Heart right ventricle (tissue), 16 donors: ENCODE data around the gene KLHL42. TPM values are rescaled to one million over a fixed set of nuclear protein-coding genes. Genes with fewer than 3 reads are reported as not detected.

Experiments
- ATAC-seq, 8 donors: fragments of 200-7000 bp; cut with Tn5 transposase; one replicate each; pipeline ENCODE4 v1.9.1; 2020; ENCODE audit warnings: mild to moderate bottlenecking in 8 of 8, moderate library complexity in 8 of 8, moderate number of reproducible peaks in 1 of 8
- DNase-seq, 2 donors: peaks; one replicate each; pipeline ENCODE4 v3.0.0-alpha.2; 2020
- H3K27ac ChIP-seq, 10 donors: fragments of 200-600 bp; sonication (generic) in 2 of 10; one replicate each; pipeline versions ENCODE4 v1.5.0 to v1.8.0; 2020 to 2022; ENCODE audit warnings: mild to moderate bottlenecking in 3 of 10
- H3K27me3 ChIP-seq, 7 donors: fragments of 200-600 bp; one replicate each; pipeline ENCODE4 v1.8.0; 2021 to 2022; ENCODE audit warnings: mild to moderate bottlenecking in 2 of 7
- H3K36me3 ChIP-seq, 9 donors: fragments of 200-600 bp; sonication (generic) in 1 of 9; one replicate each; pipeline versions ENCODE4 v1.5.0 to v1.8.0; 2020 to 2022; ENCODE audit warnings: mild to moderate bottlenecking in 2 of 9
- H3K4me1 ChIP-seq, 9 donors: fragments of 200-600 bp; sonication (generic) in 1 of 9; one replicate each; pipeline versions ENCODE4 v1.5.0 to v1.8.0; 2020 to 2022; ENCODE audit warnings: mild to moderate bottlenecking in 4 of 9
- H3K4me3 ChIP-seq, 10 donors: fragments of 200-600 bp; sonication (generic) in 2 of 10; one replicate each; pipeline versions ENCODE4 v1.5.0 to v1.8.0; 2020 to 2022; ENCODE audit warnings: mild to moderate bottlenecking in 7 of 10, moderate library complexity in 2 of 10
- H3K9me3 ChIP-seq, 11 donors: fragments of 200-600 bp in 10 of 11; sonication (generic) in 2 of 11; one replicate each; pipeline versions ENCODE4 v1.5.0 to v1.8.0; 2013 to 2022; ENCODE audit warnings: mild to moderate bottlenecking in 2 of 11, control low read depth in 1 of 11, moderate library complexity in 1 of 11
- WGBS, 2 donors: extraction: QIAGEN DNeasy Blood & Tissue Kit; methylation state at CpG; one replicate each; pipeline ENCODE4 v1.1.7; 2013; ENCODE audit warnings: inconsistent platforms in 1 of 2; 5-methylcytosine and 5-hydroxymethylcytosine counted together
- intact Hi-C, 10 donors: fragments of 100-400 bp; cut with DNase I; formaldehyde crosslinking; loops; one replicate each; pipeline versions ENCODE4 v1.11.1 to v1.14.2; 2022
- polyA plus RNA-seq, 2 donors: library from polyadenylated mRNA; stranded (reverse); fragments of 200-250 nt; gene quantifications; one replicate each; pipeline ENCODE4 v1.2.3, GENCODE V29; 2013
- total RNA-seq, 10 donors: library from RNA; stranded (reverse); fragmentation: NEBNext Ultra II Directional in 3 of 10; extraction: Animal tissue kit (Norgen Biotek cat#: 25700) in 3 of 10; gene quantifications; one replicate each; pipeline versions ENCODE4 v1.2.1 to v1.2.4, GENCODE V29; 2021 to 2023
- TF ChIP-seq, protein P1 (sequence below), 9 donors: fragments of 200-600 bp; sonication (generic) in 2 of 9; IDR thresholded peaks; one replicate each; pipeline versions ENCODE4 v1.5.0 to v1.8.0; 2021 to 2022; ENCODE audit warnings: antibody characterized with exemption in 9 of 9, mild to moderate bottlenecking in 5 of 9, moderate library complexity in 1 of 9
- donor health status: Arrhythmogenic right ventricular cardiomyopathy.
- donor health status: ischemic (EF 13 %, LVEDD 7.1; RV severe dilation, severe dysfunction).
- donor health status: healthy with polysubstance abuse.
- donor health status: DM: no; HTN: yes; CAD: no.
- donor health status: DM: no; HTN: no; CAD: no.
- donor health status: ischemic (EF 25% LVEDD 6.9; RV normal size, moderate dysfunction).
- donor health status: ischemic (EF 25% LVEDD 5.7; RV mildly dilated, moderate dysfunction).
- donor health status: healthy.
- donor health status: DM: yes; HTN: yes; CAD: no.
- donor health status: Ischemic cardiomyopathy.
- donor health status: ischemic (EF 35%, LVEDD 5.7; RV mildly dilated, moderate dysfunction).
- donor health status: nonischemic (EF 11% LVEDD 7.7; RV severe dilation, severe dysfunction).
- donor health status: DM: yes; HTN: yes; CAD: no.
- donor health status: PGD.
- donor health status: ischemic (EF 29% LVEDD 5.4; RV normal size, mild dysfunction).
- donor health status: nonischemic (EF 23%, LVEDD 6.1; RV moderate dilation, normal function).

The KLHL42 gene
- total and polyA plus RNA-seq, 12 donors, result 4.0 to 10.9 (median 6.4) TPM

DNA sequence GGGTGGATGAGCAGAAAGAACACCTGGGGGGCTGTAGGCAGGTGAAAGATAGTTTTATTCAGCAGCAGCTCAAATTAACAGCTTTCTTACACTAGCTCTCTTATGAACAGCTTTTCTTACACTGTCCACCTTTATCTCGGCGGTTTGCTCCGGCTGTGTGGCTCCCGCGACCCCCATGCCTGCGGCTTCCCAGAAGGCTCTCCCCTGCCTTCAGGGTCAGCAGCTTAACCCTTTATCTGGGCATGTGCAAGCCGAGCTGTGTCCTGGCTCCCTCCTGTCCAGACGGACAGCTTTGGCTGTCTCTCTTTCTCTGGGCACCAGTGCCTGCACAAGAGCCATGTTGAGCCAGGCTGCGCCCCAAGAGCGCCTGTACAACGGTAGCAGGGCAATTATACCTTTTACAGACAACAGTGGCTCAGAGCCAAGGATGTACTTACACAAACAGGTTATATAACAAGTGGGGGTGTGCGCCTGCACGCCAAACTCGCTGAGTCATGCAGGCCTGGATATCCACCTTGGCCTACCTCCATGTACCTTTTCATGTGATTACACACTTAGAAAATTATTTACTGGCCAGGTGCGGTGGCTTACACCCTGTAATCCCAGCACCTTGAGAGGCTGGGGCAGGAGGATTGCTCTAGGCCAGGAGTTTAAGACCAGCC is 28.5 kb upstream of the KLHL42 start:
- TF ChIP-seq, protein P1, sequence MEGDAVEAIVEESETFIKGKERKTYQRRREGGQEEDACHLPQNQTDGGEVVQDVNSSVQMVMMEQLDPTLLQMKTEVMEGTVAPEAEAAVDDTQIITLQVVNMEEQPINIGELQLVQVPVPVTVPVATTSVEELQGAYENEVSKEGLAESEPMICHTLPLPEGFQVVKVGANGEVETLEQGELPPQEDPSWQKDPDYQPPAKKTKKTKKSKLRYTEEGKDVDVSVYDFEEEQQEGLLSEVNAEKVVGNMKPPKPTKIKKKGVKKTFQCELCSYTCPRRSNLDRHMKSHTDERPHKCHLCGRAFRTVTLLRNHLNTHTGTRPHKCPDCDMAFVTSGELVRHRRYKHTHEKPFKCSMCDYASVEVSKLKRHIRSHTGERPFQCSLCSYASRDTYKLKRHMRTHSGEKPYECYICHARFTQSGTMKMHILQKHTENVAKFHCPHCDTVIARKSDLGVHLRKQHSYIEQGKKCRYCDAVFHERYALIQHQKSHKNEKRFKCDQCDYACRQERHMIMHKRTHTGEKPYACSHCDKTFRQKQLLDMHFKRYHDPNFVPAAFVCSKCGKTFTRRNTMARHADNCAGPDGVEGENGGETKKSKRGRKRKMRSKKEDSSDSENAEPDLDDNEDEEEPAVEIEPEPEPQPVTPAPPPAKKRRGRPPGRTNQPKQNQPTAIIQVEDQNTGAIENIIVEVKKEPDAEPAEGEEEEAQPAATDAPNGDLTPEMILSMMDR (IDR thresholded peaks at IDR 0.05), result no peak
- Histone ChIP-seq H3K27ac (no peak overlapping the region), H3K4me1 (peaks cover 0 to 12% (median 0%) of the 10 kb centered on the region in 9 donors), H3K36me3 (peaks cover 0 to 53% (median 13%) of the 10 kb centered on the region in 9 donors), H3K9me3 (no peaks in the 10 kb centered on the region), H3K4me3 (no peak overlapping the region), H3K27me3 (no peaks in the 10 kb centered on the region)
- 86 to 87% methylated on average over 15 of the region's 15 CpGs for WGBS, 2 donors
- DNase-seq (no peak), ATAC-seq (no peak)
- intact Hi-C loops, result no loop called here

DNA sequence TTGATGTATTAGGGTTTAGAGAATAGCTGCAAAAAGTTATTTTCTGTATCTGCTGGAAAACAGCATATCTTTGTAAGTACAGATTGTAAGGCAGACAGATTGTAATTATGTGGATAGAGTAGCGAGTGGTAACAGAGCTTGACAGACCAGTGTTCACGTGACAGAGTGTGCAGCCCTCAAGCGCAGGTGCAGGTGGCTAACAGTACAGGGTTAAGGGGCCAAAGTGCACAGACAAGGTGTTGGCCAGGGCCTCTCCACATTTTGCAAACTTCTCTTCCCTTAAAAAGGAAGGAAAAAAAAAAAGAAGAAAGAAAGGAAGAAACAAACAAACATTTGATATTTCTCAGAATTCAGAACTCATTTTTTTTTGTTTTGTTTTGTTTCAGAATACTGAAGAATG is 25.2 kb upstream of the KLHL42 start:
- Histone ChIP-seq H3K27me3 (no peaks in the 10 kb centered on the region), H3K4me1 (no peaks in the 10 kb centered on the region), H3K36me3 (peaks cover 0 to 59% (median 13%) of the 10 kb centered on the region in 9 donors), H3K4me3 (no peak overlapping the region), H3K27ac (no peak overlapping the region), H3K9me3 (no peaks in the 10 kb centered on the region)
- intact Hi-C loops, result no loop called here
- TF ChIP-seq, protein P1 (IDR thresholded peaks at IDR 0.05), result no peak
- ATAC-seq (no peak), DNase-seq (no peak)
- 92 to 93% methylated on average over 3 of the region's 3 CpGs for WGBS, 2 donors

DNA sequence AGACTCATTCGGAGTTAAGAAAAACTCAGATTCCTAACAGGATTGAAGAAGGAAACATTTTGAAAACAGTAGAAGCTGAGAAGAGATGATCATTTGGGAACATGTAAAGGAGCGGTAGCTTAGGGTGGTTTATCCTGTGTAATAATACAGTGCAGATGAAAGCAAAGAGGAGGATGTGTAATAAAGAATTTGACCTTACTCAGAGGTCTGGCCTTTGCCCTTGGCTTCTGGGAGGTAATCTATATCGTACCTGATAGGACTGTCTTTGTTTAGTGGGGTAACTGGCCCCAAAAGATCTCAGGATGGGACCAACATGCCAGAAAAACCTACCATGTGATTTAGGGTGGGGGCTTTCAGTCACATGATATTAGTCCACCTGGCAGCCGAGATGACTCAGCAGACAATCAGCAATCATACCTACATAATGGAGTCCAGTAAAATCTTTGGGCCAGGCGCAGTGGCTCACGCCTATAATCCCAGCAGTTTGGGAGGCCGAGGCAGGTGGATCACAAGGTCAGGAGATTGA is 23.3 kb upstream of the KLHL42 start:
- peaks cover 0 to 55% (median 13%) of the 10 kb centered on the region in 9 donors for H3K36me3 ChIP-seq
- no peaks in the 10 kb centered on the region for H3K27me3 ChIP-seq
- DNase-seq (no peak), ATAC-seq (no peak)
- H3K4me1 ChIP-seq, result no peaks in the 10 kb centered on the region
- H3K27ac ChIP-seq, result no peak overlapping the region
- TF ChIP-seq, protein P1 (IDR thresholded peaks at IDR 0.05), result no peak
- H3K4me3 ChIP-seq, result no peak overlapping the region
- intact Hi-C loops, result no loop called here
- no peaks in the 10 kb centered on the region for H3K9me3 ChIP-seq
- WGBS, 2 donors, result 94 to 95% methylated on average over 7 of the region's 7 CpGs

DNA sequence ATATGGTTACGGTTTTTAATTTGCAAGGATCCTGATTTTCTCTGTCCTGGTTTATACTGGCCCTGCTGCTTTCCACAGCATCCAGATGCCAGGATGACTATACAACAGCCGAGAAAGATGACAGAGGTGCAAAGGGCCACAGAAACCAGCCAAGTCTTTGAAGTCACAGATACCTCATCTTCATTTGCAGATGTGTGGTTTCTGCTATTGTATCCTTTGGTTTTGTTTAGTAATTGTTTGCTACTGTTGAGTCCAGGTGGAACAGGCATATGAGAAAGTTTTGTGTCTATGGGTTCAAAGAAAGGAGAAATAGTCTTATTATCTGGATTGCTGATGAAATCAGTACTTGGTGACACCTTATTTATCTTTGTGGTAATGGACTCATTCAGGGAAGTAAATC is 17.3 kb upstream of the KLHL42 start:
- WGBS, 2 donors, result 95% methylated on average over 2 of the region's 2 CpGs
- TF ChIP-seq, protein P1 (IDR thresholded peaks at IDR 0.05), result no peak
- ATAC-seq (no peak), DNase-seq (no peak)
- Histone ChIP-seq H3K4me1 (no peaks in the 10 kb centered on the region), H3K27ac (no peak overlapping the region), H3K36me3 (peaks cover 0 to 3% (median 0%) of the 10 kb centered on the region in 9 donors), H3K9me3 (no peaks in the 10 kb centered on the region), H3K4me3 (no peak overlapping the region), H3K27me3 (no peaks in the 10 kb centered on the region)
- intact Hi-C loops, result no loop called here
